ENCODE measurements around the gene BANF2. TPM values are rescaled to one million over a fixed set of nuclear protein-coding genes. Genes with fewer than 3 reads are reported as not detected.

BANF2 gene
- total and polyA plus RNA-seq, 10 of the 15 experiments (the other 5 are each of a cell fraction or from before 2014, with no cell fraction given): not detected

GRCh38 chr20:17731233-17731632 is 31.5 kb downstream of the BANF2 start:
- ChIA-PET SMC1A (ENCODE audit: uncharacterized antibody, unreplicated experiment) (no interaction called here), CTCF (interaction anchor here (0.7 to 0.9 kb wide), 2 partner anchors 52 to 227 kb away, joined by 3 to 4 read pairs; no protein-coding TSS in a partner anchor), RAD21 (ENCODE audit: unreplicated experiment) (interaction anchor here (0.5 kb wide), 1 partner anchor 283 kb away, joined by 3 read pairs; no protein-coding TSS in a partner anchor), POLR2A (no interaction called here)
- BruUV-seq (replicated peaks): no TSS peak
- 51% methylated on average over 5 of the region's 5 CpGs for WGBS (ENCODE audit: insufficient coverage, insufficient replicate concordance, low lambda C conversion rate, missing lambda C conversion rate)
- FAIRE-seq: no peak
- Histone ChIP-seq H3K9me3 (replicated peaks; ENCODE audit: control insufficient read depth, insufficient read depth, low read length) (peaks cover 2% of the 10 kb centered on the region; the same call in 2 of the 3 replicates), H3K4me3 (no peak overlapping the region), H3K4me1 (ENCODE audit: control insufficient read depth, insufficient read depth, low read length) (no peaks in the 10 kb centered on the region), H3K36me3 (ENCODE audit: control insufficient read depth in 2 of 2, insufficient read depth in 2 of 2, low read length in 1 of 2) (no peaks in the 10 kb centered on the region), H3K27me3 (replicated peaks in 1 of 2; ENCODE audit: control insufficient read depth in 2 of 2, insufficient read depth in 2 of 2, low read length in 1 of 2) (peaks cover 0 to 3% of the 10 kb centered on the region in 2 experiments; a peak in 1 of 4 replicates), H3K4me2 (ENCODE audit: control insufficient read depth, insufficient read depth) (no peak overlapping the region), H3K79me2 (ENCODE audit: control insufficient read depth, insufficient read depth, low read length) (no peaks in the 10 kb centered on the region), H2AFZ (ENCODE audit: control insufficient read depth, low read depth, low read length) (no peak overlapping the region), H3K27ac (ENCODE audit: control insufficient read depth, insufficient read depth) (no peak overlapping the region), H4K20me1 (ENCODE audit: control insufficient read depth, insufficient read depth) (no peaks in the 10 kb centered on the region), H3K9ac (ENCODE audit: control insufficient read depth, insufficient read depth, low read length) (no peak overlapping the region)
- in situ Hi-C loops (cut with MboI) (no loop called here), intact Hi-C loops (cut with micrococcal nuclease; ENCODE audit: unreplicated experiment) (no loop called here)
- ATAC-seq: no peak
- DNase-seq (ENCODE audit: low read depth, low spot score): no peak
- TF ChIP-seq, protein P1, sequence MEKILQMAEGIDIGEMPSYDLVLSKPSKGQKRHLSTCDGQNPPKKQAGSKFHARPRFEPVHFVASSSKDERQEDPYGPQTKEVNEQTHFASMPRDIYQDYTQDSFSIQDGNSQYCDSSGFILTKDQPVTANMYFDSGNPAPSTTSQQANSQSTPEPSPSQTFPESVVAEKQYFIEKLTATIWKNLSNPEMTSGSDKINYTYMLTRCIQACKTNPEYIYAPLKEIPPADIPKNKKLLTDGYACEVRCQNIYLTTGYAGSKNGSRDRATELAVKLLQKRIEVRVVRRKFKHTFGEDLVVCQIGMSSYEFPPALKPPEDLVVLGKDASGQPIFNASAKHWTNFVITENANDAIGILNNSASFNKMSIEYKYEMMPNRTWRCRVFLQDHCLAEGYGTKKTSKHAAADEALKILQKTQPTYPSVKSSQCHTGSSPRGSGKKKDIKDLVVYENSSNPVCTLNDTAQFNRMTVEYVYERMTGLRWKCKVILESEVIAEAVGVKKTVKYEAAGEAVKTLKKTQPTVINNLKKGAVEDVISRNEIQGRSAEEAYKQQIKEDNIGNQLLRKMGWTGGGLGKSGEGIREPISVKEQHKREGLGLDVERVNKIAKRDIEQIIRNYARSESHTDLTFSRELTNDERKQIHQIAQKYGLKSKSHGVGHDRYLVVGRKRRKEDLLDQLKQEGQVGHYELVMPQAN (conservative IDR thresholded peaks at IDR 0.05): no peak
- TF ChIP-seq ZNF207 (IDR thresholded peaks at IDR 0.05; ENCODE audit: borderline replicate concordance) (no peak), MYB (IDR thresholded peaks at IDR 0.05; ENCODE audit: borderline replicate concordance, low read depth, low read length) (no peak), NFIC (IDR thresholded peaks at IDR 0.05; ENCODE audit: low read depth, low read length) (no peak), ZNF274 (IDR thresholded peaks at IDR 0.05; ENCODE audit: insufficient read depth, insufficient read length) (no peak), RAD21 (IDR thresholded peaks at IDR 0.05; ENCODE audit: insufficient read depth, low read depth, low read length) (no peak), DPF2 (IDR thresholded peaks at IDR 0.05) (no peak), IKZF1 (conservative IDR thresholded peaks at IDR 0.05) (no peak), IKZF2 (IDR thresholded peaks at IDR 0.05) (no peak)
- TF ChIP-seq, protein P2, sequence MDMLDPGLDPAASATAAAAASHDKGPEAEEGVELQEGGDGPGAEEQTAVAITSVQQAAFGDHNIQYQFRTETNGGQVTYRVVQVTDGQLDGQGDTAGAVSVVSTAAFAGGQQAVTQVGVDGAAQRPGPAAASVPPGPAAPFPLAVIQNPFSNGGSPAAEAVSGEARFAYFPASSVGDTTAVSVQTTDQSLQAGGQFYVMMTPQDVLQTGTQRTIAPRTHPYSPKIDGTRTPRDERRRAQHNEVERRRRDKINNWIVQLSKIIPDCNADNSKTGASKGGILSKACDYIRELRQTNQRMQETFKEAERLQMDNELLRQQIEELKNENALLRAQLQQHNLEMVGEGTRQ (IDR thresholded peaks at IDR 0.05; ENCODE audit: borderline replicate concordance, low read depth, low read length): no peak
- TF ChIP-seq, protein P3, sequence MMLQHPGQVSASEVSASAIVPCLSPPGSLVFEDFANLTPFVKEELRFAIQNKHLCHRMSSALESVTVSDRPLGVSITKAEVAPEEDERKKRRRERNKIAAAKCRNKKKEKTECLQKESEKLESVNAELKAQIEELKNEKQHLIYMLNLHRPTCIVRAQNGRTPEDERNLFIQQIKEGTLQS (IDR thresholded peaks at IDR 0.05; ENCODE audit: borderline replicate concordance, extremely low read depth, low read depth, low read length): no peak
